Hematopoietic multipotent progenitor cell treated with erythropoietin and hydrocortisone succinate and interleukin-3 and kit ligand, for 15 days (in vitro differentiated cells): ENCODE measurements around the gene DDOST.
A peak's percentile ranks its signal among the peaks of the same experiment; 100 is the strongest.

Experiments
- DNase-seq: peaks from one replicate; pipeline ENCODE4 v3.0.0-alpha.2; 2015; ENCODE audit warnings: low spot score

Gene DDOST

GRCh38 chr1:20661207-20662109 lies at the start of gene DDOST:
DDOST (minus strand) TSS chr1:20661369; CDS start chr1:20661350, 19 bp downstream.
- peak; percentile 96 for DNase-seq

- no peak for DNase-seq
Observed at GRCh38 chr1:20710469-20711284, 49.5 kb upstream of the DDOST start.

- no peak for DNase-seq
Observed at GRCh38 chr1:20709868-20710267, 48.7 kb upstream of the DDOST start.

GRCh38 chr1:20708891-20709290 lies 47.7 kb upstream of the DDOST start:
- DNase-seq, result no peak

- DNase-seq, result no peak
Observed at GRCh38 chr1:20708057-20708456, 46.9 kb upstream of the DDOST start.

- DNase-seq, result no peak
Observed at GRCh38 chr1:20706841-20707240, 45.7 kb upstream of the DDOST start.

GRCh38 chr1:20705203-20705755 lies 44.1 kb upstream of the DDOST start:
- no peak for DNase-seq

GRCh38 chr1:20704390-20705202 lies 43.4 kb upstream of the DDOST start:
- DNase-seq, result no peak

GRCh38 chr1:20703124-20703756 lies 42.1 kb upstream of the DDOST start:
- DNase-seq, result no peak

- DNase-seq, result no peak
Observed at GRCh38 chr1:20702416-20702815, 41.2 kb upstream of the DDOST start.

GRCh38 chr1:20701847-20702246 lies 40.7 kb upstream of the DDOST start:
- DNase-seq, result no peak

GRCh38 chr1:20701446-20701845 lies 40.3 kb upstream of the DDOST start:
- no peak for DNase-seq

GRCh38 chr1:20700636-20701215 lies 39.6 kb upstream of the DDOST start:
- no peak for DNase-seq

- no peak for DNase-seq
Observed at GRCh38 chr1:20699558-20699957, 38.4 kb upstream of the DDOST start.

GRCh38 chr1:20698195-20698910 lies 37.2 kb upstream of the DDOST start:
- DNase-seq, result no peak

GRCh38 chr1:20697563-20697962 lies 36.4 kb upstream of the DDOST start:
- DNase-seq, result no peak

GRCh38 chr1:20696397-20697333 lies 35.5 kb upstream of the DDOST start:
- peak; percentile 79 for DNase-seq

- no peak for DNase-seq
Observed at GRCh38 chr1:20695515-20695914, 34.3 kb upstream of the DDOST start.

- no peak for DNase-seq
Observed at GRCh38 chr1:20693623-20694022, 32.5 kb upstream of the DDOST start.
